HEK293 (cell line): ENCODE measurements around the gene PLK1.

Experiments
- CTCF ChIA-PET: fragments of 350-600 bp; formaldehyde crosslinking; extraction: SDS; loops from one replicate; lab custom pipeline; 2021; ENCODE audit warnings: antibody characterized with exemption; lab: Yijun Ruan, JAX
- POLR2A ChIA-PET: fragments of 300-600 bp; formaldehyde crosslinking; extraction: SDS; loops from one replicate; lab custom pipeline; 2020; ENCODE audit warnings: antibody characterized with exemption, inconsistent platforms; lab: Yijun Ruan, JAX
- H3K27ac ChIP-seq: fragments of 200-500 bp; sonication (Bioruptor generic); 2 replicates; pipeline ENCODE4 v1.5.1; 2014; ENCODE audit warnings: low read depth, low read length, control low read depth, inconsistent platforms; ENCODE audit errors: extremely low read depth
- H3K36me3 ChIP-seq, 2 experiments: fragments of 200-500 bp in 1 of 2; sonication (Bioruptor generic) in 1 of 2; 1 replicate in 1 of 2; 2 replicates in 1 of 2; pipeline ENCODE4 v1.5.1; 2014 to 2017; ENCODE audit warnings: inconsistent platforms in 2 of 2, low read length in 2 of 2; ENCODE audit not compliant: control insufficient read depth in 2 of 2, insufficient read depth in 1 of 2
- H3K4me1 ChIP-seq: fragments of 200-500 bp; sonication (Bioruptor generic); 2 replicates; pipeline ENCODE4 v1.5.1; 2014; ENCODE audit warnings: mild to moderate bottlenecking, low read length, inconsistent platforms; ENCODE audit not compliant: control insufficient read depth, insufficient read depth
- H3K4me3 ChIP-seq: 2 replicates; pipeline ENCODE4 v1.5.1; 2011; ENCODE audit warnings: low read depth, mild to moderate bottlenecking, control low read depth, low read length, moderate library complexity
- H3K9me3 ChIP-seq: fragments of 200-500 bp; sonication (Bioruptor generic); 2 replicates; pipeline ENCODE4 v1.5.1; 2014; ENCODE audit warnings: low read depth, low read length, inconsistent platforms; ENCODE audit not compliant: control insufficient read depth, insufficient read depth
- GLI2 ChIP-seq: fragments of 450-650 bp; formaldehyde crosslinking; IDR thresholded peaks from 2 replicates; pipeline ENCODE4; 2017; ENCODE audit warnings: missing biosample characterization, missing genetic modification characterization, low read depth, borderline replicate concordance
- HOXA7 ChIP-seq: sonication (generic); formaldehyde crosslinking; IDR thresholded peaks from 2 replicates; pipeline ENCODE4 v1.8.1; 2022; ENCODE audit warnings: missing genetic modification reagents, borderline replicate concordance
- RBAK ChIP-seq: fragments of 450-650 bp; formaldehyde crosslinking; IDR thresholded peaks from 2 replicates; pipeline ENCODE4 v1.5.1; 2016; ENCODE audit warnings: missing biosample characterization, missing genetic modification characterization
- TCF7L2 ChIP-seq: IDR thresholded peaks from 2 replicates; pipeline ENCODE4 v1.6.1; 2011; ENCODE audit warnings: low read depth, mild to moderate bottlenecking, inconsistent platforms, low read length, moderate library complexity, borderline replicate concordance
- WT1 ChIP-seq: fragments of 450-650 bp; formaldehyde crosslinking; IDR thresholded peaks from 2 replicates; pipeline ENCODE4 v1.5.1; 2016; ENCODE audit warnings: missing biosample characterization, missing genetic modification characterization
- ZBTB20 ChIP-seq: fragments of 450-650 bp; formaldehyde crosslinking; IDR thresholded peaks from 2 replicates; pipeline ENCODE4 v1.5.1; 2016; ENCODE audit warnings: missing biosample characterization, missing genetic modification characterization
- ZNF214 ChIP-seq: fragments of 450-650 bp; formaldehyde crosslinking; IDR thresholded peaks from 2 replicates; pipeline ENCODE4 v1.5.1; 2017; ENCODE audit warnings: missing biosample characterization, mild to moderate bottlenecking, missing genetic modification characterization, borderline replicate concordance
- ZNF24 ChIP-seq: fragments of 450-650 bp; formaldehyde crosslinking; IDR thresholded peaks from 2 replicates; pipeline ENCODE4 v1.5.1; 2016; ENCODE audit warnings: missing biosample characterization, missing genetic modification characterization
- ZNF354C ChIP-seq: fragments of 450-650 bp; formaldehyde crosslinking; IDR thresholded peaks from 2 replicates; pipeline ENCODE4 v1.5.1; 2016; ENCODE audit warnings: missing biosample characterization, missing genetic modification characterization, low read depth, borderline replicate concordance
- ZNF394 ChIP-seq: fragments of 450-650 bp; formaldehyde crosslinking; IDR thresholded peaks from 2 replicates; pipeline ENCODE4 v1.5.1; 2016; ENCODE audit warnings: missing biosample characterization, missing genetic modification characterization, mild to moderate bottlenecking, moderate library complexity, borderline replicate concordance
- ZNF426 ChIP-seq: fragments of 450-650 bp; formaldehyde crosslinking; IDR thresholded peaks from 2 replicates; pipeline ENCODE4 v1.5.1; 2017; ENCODE audit warnings: missing biosample characterization, missing genetic modification characterization, mild to moderate bottlenecking, inconsistent platforms, moderate library complexity
- ZNF521 ChIP-seq: fragments of 450-650 bp; formaldehyde crosslinking; IDR thresholded peaks from 2 replicates; pipeline ENCODE4 v1.5.1; 2017; ENCODE audit warnings: missing biosample characterization, mild to moderate bottlenecking, missing genetic modification characterization
- ZNF548 ChIP-seq: fragments of 450-650 bp; formaldehyde crosslinking; IDR thresholded peaks from 2 replicates; pipeline ENCODE4 v1.5.1; 2016; ENCODE audit warnings: missing biosample characterization, missing genetic modification characterization
- ZNF626 ChIP-seq: fragments of 450-650 bp; sonication (Bioruptor Pico); formaldehyde crosslinking; IDR thresholded peaks from 2 replicates; pipeline ENCODE4 v1.5.1; 2018; ENCODE audit warnings: missing biosample characterization, missing genetic modification characterization, inconsistent platforms
- ZNF629 ChIP-seq: fragments of 450-650 bp; formaldehyde crosslinking; IDR thresholded peaks from 2 replicates; pipeline ENCODE4 v1.5.1; 2017; ENCODE audit warnings: missing biosample characterization, missing genetic modification characterization
- ZNF654 ChIP-seq: fragments of 450-650 bp; formaldehyde crosslinking; IDR thresholded peaks from 2 replicates; pipeline ENCODE4 v1.5.1; 2016; ENCODE audit warnings: low read depth, missing biosample characterization, missing genetic modification characterization
- ZNF670 ChIP-seq: fragments of 450-650 bp; formaldehyde crosslinking; IDR thresholded peaks from 2 replicates; pipeline ENCODE4 v1.5.1; 2016; ENCODE audit warnings: missing biosample characterization, missing genetic modification characterization, low read depth
- ZNF707 ChIP-seq: fragments of 450-650 bp; formaldehyde crosslinking; IDR thresholded peaks from 2 replicates; pipeline ENCODE4 v1.5.1; 2016; ENCODE audit warnings: missing biosample characterization, missing genetic modification characterization
- TF ChIP-seq, protein P1 (sequence below): fragments of 450-650 bp; formaldehyde crosslinking; IDR thresholded peaks from 2 replicates; pipeline ENCODE4 v1.5.1; 2016; ENCODE audit warnings: missing biosample characterization, missing genetic modification characterization
- TF ChIP-seq, protein P2 (sequence below): fragments of 450-650 bp; formaldehyde crosslinking; IDR thresholded peaks from 2 replicates; pipeline ENCODE4 v1.5.1; 2016; ENCODE audit warnings: missing biosample characterization, missing genetic modification characterization

The PLK1 gene

DNA sequence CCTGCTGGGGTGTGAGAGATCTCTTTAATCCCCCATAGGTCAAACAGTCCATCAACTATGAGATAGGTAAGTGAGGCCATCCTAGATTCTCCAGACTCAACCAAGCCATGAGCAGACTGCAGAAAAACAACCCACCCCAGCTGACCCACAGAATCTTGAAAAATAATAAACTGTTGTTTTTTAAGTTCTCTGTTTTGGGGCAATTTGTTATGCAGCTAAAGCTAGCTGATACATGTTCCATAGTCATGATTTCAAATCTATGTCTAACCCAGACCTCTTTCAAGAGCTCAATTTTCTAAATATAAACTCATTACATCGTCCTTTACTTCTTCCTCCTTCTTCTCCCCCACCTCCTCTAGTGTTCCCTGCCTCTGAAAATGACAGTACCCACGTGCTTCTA, 24.3 kb downstream of the PLK1 start:
- POLR2A ChIA-PET: interaction anchor here (0.6 kb wide), 1 partner anchor 793 kb away, joined by 3 read pairs; no protein-coding TSS in a partner anchor
- H3K4me1 ChIP-seq: peaks cover 2% of the 10 kb centered on the region; the same call in 1 of the 2 replicates
- no peak overlapping the region for H3K27ac ChIP-seq
- CTCF ChIA-PET: interaction anchor here (0.6 to 1.0 kb wide), 3 partner anchors 24 to 618 kb away, joined by 3 to 4 read pairs (median 4); no protein-coding TSS in a partner anchor
- H3K36me3 ChIP-seq: no peaks in the 10 kb centered on the region
- no peak overlapping the region for H3K4me3 ChIP-seq
- peak; percentile 95 for TF ChIP-seq RBAK
- TF ChIP-seq ZNF521 (tag by site-specific recombination): no peak
- no peak for TF ChIP-seq ZNF394
- TF ChIP-seq ZNF214 (tag by site-specific recombination): no peak
- TF ChIP-seq, all 188 proteins: peak for 1
- H3K9me3 ChIP-seq: no peaks in the 10 kb centered on the region

DNA sequence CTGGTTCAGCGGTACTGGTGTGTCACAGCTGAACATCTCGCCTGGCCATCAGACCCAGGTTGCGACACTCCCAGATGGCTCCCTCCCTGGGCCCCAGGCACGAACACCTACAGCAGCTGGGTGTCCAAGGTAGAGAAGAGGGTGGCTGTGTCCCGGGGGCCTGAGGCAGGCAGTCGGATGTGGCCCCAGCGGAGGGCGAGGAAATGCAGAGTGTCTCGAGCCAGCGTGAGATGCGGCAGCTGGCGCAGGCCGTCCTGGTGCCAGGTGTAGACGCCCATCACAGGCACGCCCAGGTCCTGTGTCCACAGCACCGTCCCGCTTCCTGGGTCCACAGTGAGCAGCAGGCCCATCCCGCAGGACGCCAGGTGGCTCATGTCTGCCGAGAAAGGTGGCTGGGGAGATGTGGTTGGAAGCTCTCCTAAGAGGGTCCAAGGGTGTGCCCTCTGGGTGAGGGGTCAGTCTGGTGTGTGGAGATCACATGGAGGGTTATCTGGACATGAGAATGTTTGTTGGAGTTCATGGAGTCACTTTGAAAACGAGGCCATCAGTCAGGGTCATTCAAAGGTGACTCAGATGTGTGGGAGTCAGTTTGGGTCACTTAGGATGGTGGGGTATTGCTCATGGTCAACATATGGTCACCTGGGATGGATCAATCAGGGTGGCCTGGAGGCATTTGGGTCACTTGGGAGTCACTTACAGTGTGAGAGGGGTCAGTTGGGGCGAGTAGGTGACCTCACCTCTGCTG, 26.3 kb downstream of the PLK1 start:
- H3K36me3 ChIP-seq: no peaks in the 10 kb centered on the region
- no peak overlapping the region for H3K27ac ChIP-seq
- CTCF ChIA-PET: no interaction called here
- H3K4me3 ChIP-seq: no peak overlapping the region
- H3K9me3 ChIP-seq: no peaks in the 10 kb centered on the region
- no peak for TF ChIP-seq ZNF670 (tag by site-specific recombination)
- TF ChIP-seq ZNF626 (tag by site-specific recombination): no peak
- no peak for TF ChIP-seq HOXA7 (CRISPR knock-in tag)
- TF ChIP-seq ZNF629 (tag by site-specific recombination): no peak
- TF ChIP-seq WT1: no peak
- no peak for TF ChIP-seq TCF7L2
- TF ChIP-seq GLI2: no peak
- TF ChIP-seq, protein P1, sequence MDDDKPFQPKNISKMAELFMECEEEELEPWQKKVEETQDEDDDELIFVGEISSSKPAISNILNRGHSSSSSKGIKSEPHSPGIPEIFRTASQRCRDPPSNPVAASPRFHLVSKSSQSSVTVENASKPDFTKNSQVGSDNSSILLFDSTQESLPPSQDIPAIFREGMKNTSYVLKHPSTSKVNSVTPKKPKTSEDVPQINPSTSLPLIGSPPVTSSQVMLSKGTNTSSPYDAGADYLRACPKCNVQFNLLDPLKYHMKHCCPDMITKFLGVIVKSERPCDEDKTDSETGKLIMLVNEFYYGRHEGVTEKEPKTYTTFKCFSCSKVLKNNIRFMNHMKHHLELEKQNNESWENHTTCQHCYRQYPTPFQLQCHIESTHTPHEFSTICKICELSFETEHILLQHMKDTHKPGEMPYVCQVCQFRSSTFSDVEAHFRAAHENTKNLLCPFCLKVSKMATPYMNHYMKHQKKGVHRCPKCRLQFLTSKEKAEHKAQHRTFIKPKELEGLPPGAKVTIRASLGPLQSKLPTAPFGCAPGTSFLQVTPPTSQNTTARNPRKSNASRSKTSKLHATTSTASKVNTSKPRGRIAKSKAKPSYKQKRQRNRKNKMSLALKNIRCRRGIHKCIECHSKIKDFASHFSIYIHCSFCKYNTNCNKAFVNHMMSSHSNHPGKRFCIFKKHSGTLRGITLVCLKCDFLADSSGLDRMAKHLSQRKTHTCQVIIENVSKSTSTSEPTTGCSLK (tag by site-specific recombination): no peak
- no peak for TF ChIP-seq ZNF354C (tag by site-specific recombination)
- TF ChIP-seq ZNF426 (tag by site-specific recombination): no peak
- no peak for TF ChIP-seq ZNF707 (tag by site-specific recombination)
- TF ChIP-seq ZNF24 (tag by site-specific recombination): no peak
- TF ChIP-seq ZBTB20: no peak
- TF ChIP-seq, protein P2, sequence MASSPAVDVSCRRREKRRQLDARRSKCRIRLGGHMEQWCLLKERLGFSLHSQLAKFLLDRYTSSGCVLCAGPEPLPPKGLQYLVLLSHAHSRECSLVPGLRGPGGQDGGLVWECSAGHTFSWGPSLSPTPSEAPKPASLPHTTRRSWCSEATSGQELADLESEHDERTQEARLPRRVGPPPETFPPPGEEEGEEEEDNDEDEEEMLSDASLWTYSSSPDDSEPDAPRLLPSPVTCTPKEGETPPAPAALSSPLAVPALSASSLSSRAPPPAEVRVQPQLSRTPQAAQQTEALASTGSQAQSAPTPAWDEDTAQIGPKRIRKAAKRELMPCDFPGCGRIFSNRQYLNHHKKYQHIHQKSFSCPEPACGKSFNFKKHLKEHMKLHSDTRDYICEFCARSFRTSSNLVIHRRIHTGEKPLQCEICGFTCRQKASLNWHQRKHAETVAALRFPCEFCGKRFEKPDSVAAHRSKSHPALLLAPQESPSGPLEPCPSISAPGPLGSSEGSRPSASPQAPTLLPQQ (tag by site-specific recombination): no peak
- TF ChIP-seq ZNF548: no peak
- no peak for TF ChIP-seq ZNF654 (tag by site-specific recombination)
- POLR2A ChIA-PET: no interaction called here
- H3K4me1 ChIP-seq: peaks cover 2% of the 10 kb centered on the region; the same call in 1 of the 2 replicates
